HG03039 (cell line): ENCODE data around the gene MGLL.
"Not testable (repeated sequence)": the region's sequence is repeated elsewhere in the genome, so short reads cannot be mapped to it uniquely, and the experiment has no call there.

ENCODE experiments used
- ATAC-seq: cut with Tn5 transposase; IDR thresholded peaks from one replicate; pipeline ENCODE4 v1.9.1; 2021; ENCODE audit warnings: mild to moderate bottlenecking, moderate library complexity; ENCODE audit not compliant: unreplicated experiment

MGLL gene

GRCh38 chr3:127712461-127712860 lies 109.9 kb downstream of the MGLL start:
- no peak for ATAC-seq

- no peak for ATAC-seq
These were observed 110.4 kb downstream of the MGLL start for GRCh38 chr3:127711896-127712295.

GRCh38 chr3:127711021-127711695 lies 111.2 kb downstream of the MGLL start:
- no peak for ATAC-seq

- no peak for ATAC-seq
These were observed 112.0 kb downstream of the MGLL start for GRCh38 chr3:127710155-127710941.

GRCh38 chr3:127709320-127710060 lies 112.8 kb downstream of the MGLL start:
- no peak for ATAC-seq

- no peak for ATAC-seq
These were observed 113.5 kb downstream of the MGLL start for GRCh38 chr3:127708837-127709236.

- no peak for ATAC-seq
These were observed 114.4 kb downstream of the MGLL start for GRCh38 chr3:127707851-127708411.

GRCh38 chr3:127706785-127707351 lies 115.4 kb downstream of the MGLL start:
- no peak for ATAC-seq

- no peak for ATAC-seq
These were observed 116.0 kb downstream of the MGLL start for GRCh38 chr3:127706312-127706711.

GRCh38 chr3:127704840-127705239 lies 117.5 kb downstream of the MGLL start:
- not testable (repeated sequence) for ATAC-seq

GRCh38 chr3:127702151-127702578 lies 120.2 kb downstream of the MGLL start:
- no peak for ATAC-seq

- ATAC-seq: no peak
These were observed 120.9 kb downstream of the MGLL start for GRCh38 chr3:127701280-127701911.

- ATAC-seq: no peak
These were observed 121.9 kb downstream of the MGLL start for GRCh38 chr3:127700406-127700805.

GRCh38 chr3:127699416-127700300 lies 122.7 kb downstream of the MGLL start:
- no peak for ATAC-seq

- ATAC-seq: no peak
These were observed 123.5 kb downstream of the MGLL start for GRCh38 chr3:127698691-127699415.

- ATAC-seq: no peak
These were observed 124.0 kb downstream of the MGLL start for GRCh38 chr3:127698286-127698685.

- no peak for ATAC-seq
These were observed 124.6 kb downstream of the MGLL start for GRCh38 chr3:127697551-127698240.
